Endothelial cell of umbilical vein (primary cell): ENCODE results near the gene KLF3. TPM values are rescaled to one million over a fixed set of nuclear protein-coding genes. Genes with fewer than 3 reads are reported as not detected.

Experiments used
- BruUV-seq: library from RNA; stranded (reverse); fragments of 400-500 nt; replicated peaks from 2 replicates; lab custom pipeline; 2021; lab: Mats Ljungman, UMichigan
- CTCF ChIA-PET: fragments of 300-600, 350-600 bp; sonication (Branson Sonifier 250); formaldehyde crosslinking; loops from one replicate; lab custom pipeline; 2021; ENCODE audit warnings: antibody characterized with exemption, inconsistent platforms; lab: Charles Lee
- POLR2A ChIA-PET: fragments of 300-600, 350-600 bp; sonication (Branson Sonifier 250); formaldehyde crosslinking; loops from one replicate; lab custom pipeline; 2021; ENCODE audit warnings: antibody characterized with exemption, inconsistent platforms; lab: Charles Lee
- DNase-seq: peaks from one replicate; pipeline ENCODE4 v3.0.0-alpha.2; 2011; ENCODE audit warnings: low read depth, low spot score
- FAIRE-seq: peaks from 2 replicates; lab custom pipeline; 2011; peaks lifted over from hg19 to GRCh38; lab: Jason Lieb, UNC
- H2AFZ ChIP-seq: 2 replicates; pipeline ENCODE4 v1.6.0; 2012; ENCODE audit warnings: low read depth, low read length, control low read depth, inconsistent platforms
- H3K27ac ChIP-seq: 2 replicates; pipeline ENCODE4 v1.5.1; 2011; ENCODE audit warnings: low read depth, mild to moderate bottlenecking, control low read depth, low read length, moderate library complexity; ENCODE audit not compliant: insufficient read depth
- H3K27me3 ChIP-seq, 2 experiments: 2 replicates each; pipeline versions ENCODE4 v1.6.0 to v1.6.1; 2011; ENCODE audit warnings: low read length in 2 of 2, mixed read lengths in 1 of 2; ENCODE audit not compliant: control insufficient read depth in 2 of 2, insufficient read depth in 2 of 2
- H3K36me3 ChIP-seq, 2 experiments: 2 replicates in 1 of 2; 3 replicates in 1 of 2; pipeline ENCODE4 v1.5.1; 2011; ENCODE audit warnings: low read length in 2 of 2, mild to moderate bottlenecking in 1 of 2, moderate library complexity in 1 of 2; ENCODE audit not compliant: control insufficient read depth in 2 of 2, insufficient read depth in 2 of 2; ENCODE audit errors: extremely low read depth in 1 of 2
- H3K4me1 ChIP-seq: 3 replicates; pipeline ENCODE4 v1.5.1; 2011; ENCODE audit warnings: mild to moderate bottlenecking, low read length; ENCODE audit not compliant: control insufficient read depth, insufficient read depth; ENCODE audit errors: extremely low read depth
- H3K4me2 ChIP-seq: 2 replicates; pipeline ENCODE4 v1.6.1; 2011; ENCODE audit warnings: low read length, control low read depth, mixed read lengths; ENCODE audit not compliant: insufficient read depth
- H3K4me3 ChIP-seq, 3 experiments: fragments of 200-600 bp in 1 of 3; sonication (generic), shearing (Covaris generic) in 1 of 3; replicated peaks in 1 of 3; 2 replicates each; pipeline ENCODE4 v1.5.1; 2011 to 2016; ENCODE audit warnings: control low read depth in 3 of 3, low read length in 3 of 3, mild to moderate bottlenecking in 2 of 3, inconsistent platforms in 1 of 3, low read depth in 1 of 3, moderate library complexity in 1 of 3; ENCODE audit not compliant: insufficient read depth in 1 of 3
- H3K79me2 ChIP-seq: 2 replicates; pipeline ENCODE4 v1.6.0; 2012; ENCODE audit warnings: low read length, inconsistent platforms; ENCODE audit not compliant: control insufficient read depth, insufficient read depth
- H3K9ac ChIP-seq: replicated peaks from 2 replicates; pipeline ENCODE3; 2011; ENCODE audit warnings: low read length, control low read depth; ENCODE audit not compliant: insufficient read depth; ENCODE audit errors: extremely low read depth
- H3K9me1 ChIP-seq: replicated peaks from 3 replicates; pipeline ENCODE4 v1.6.0; 2011; ENCODE audit warnings: mild to moderate bottlenecking, low read length; ENCODE audit not compliant: control insufficient read depth, insufficient read depth; ENCODE audit errors: extremely low read depth
- H3K9me3 ChIP-seq: replicated peaks from 2 replicates; pipeline ENCODE4 v1.5.1; 2012; ENCODE audit warnings: low read length, inconsistent platforms; ENCODE audit not compliant: control insufficient read depth, insufficient read depth
- H4K20me1 ChIP-seq: replicated peaks from 2 replicates; pipeline ENCODE3; 2011; ENCODE audit warnings: mild to moderate bottlenecking, low read length; ENCODE audit not compliant: control insufficient read depth, insufficient read depth; ENCODE audit errors: extremely low read depth
- EZH2 ChIP-seq: IDR thresholded peaks from 2 replicates; pipeline ENCODE4 v1.6.1; 2012; ENCODE audit warnings: borderline replicate concordance, low read depth, mild to moderate bottlenecking, moderate library complexity, low read length, inconsistent platforms; ENCODE audit not compliant: severe bottlenecking
- FOS ChIP-seq: IDR thresholded peaks from 2 replicates; pipeline ENCODE4 v1.6.1; 2011; ENCODE audit warnings: mild to moderate bottlenecking, low read length, moderate library complexity, borderline replicate concordance; ENCODE audit not compliant: insufficient read depth
- GATA2 ChIP-seq: IDR thresholded peaks from 2 replicates; pipeline ENCODE4 v1.7.0; 2011; ENCODE audit warnings: low read depth, mild to moderate bottlenecking, moderate library complexity, mixed read lengths, low read length; ENCODE audit not compliant: insufficient read length, insufficient read depth
- MYC ChIP-seq: IDR thresholded peaks from one replicate; pipeline ENCODE4 v1.6.1; 2011; ENCODE audit warnings: mild to moderate bottlenecking, low read depth, low read length
- POLR2A ChIP-seq: IDR thresholded peaks from 2 replicates; pipeline ENCODE4 v1.6.1; 2012; ENCODE audit warnings: low read depth, mild to moderate bottlenecking, control low read depth, low read length
- POLR2AphosphoS5 ChIP-seq: IDR thresholded peaks from 2 replicates; pipeline ENCODE4 v1.6.1; 2012; ENCODE audit warnings: low read depth, mild to moderate bottlenecking, control low read depth, low read length, moderate library complexity; ENCODE audit not compliant: insufficient read depth
- dilution Hi-C: fragments of 300-500 bp; cut with MboI; formaldehyde crosslinking; loops from one replicate; pipeline ENCODE4 v1.15.0; 2019; ENCODE audit warnings: low sequenced_read_pairs; ENCODE audit not compliant: extremely low pct_ligation_motif_present
- intact Hi-C: fragments of 100-400 bp; cut with micrococcal nuclease; formaldehyde crosslinking; loops from one replicate; pipeline ENCODE4 v1.10.0; 2022
- polyA plus RNA-seq, 4 experiments: library from polyadenylated mRNA; depleted of rRNA in 3 of 4; stranded (reverse) in 3 of 4; unstranded in 1 of 4; fragments of >200 nt; gene quantifications; 2 replicates each; pipeline versions ENCODE4 v1.2.1 to v1.2.3, GENCODE V29; 2011 to 2012; ENCODE audit warnings: missing spikeins in 1 of 4
- total RNA-seq: library from RNA; stranded (reverse); gene quantifications from 2 replicates; pipeline ENCODE4 v1.2.3, GENCODE V29; 2021
- TF ChIP-seq, protein P1 (sequence below), 2 donors: IDR thresholded peaks; 1 replicate in 1 of 2; 2 replicates in 1 of 2; pipeline ENCODE4 v1.5.1; 2011; ENCODE audit warnings: low read length in 2 of 2, mild to moderate bottlenecking in 2 of 2, moderate library complexity in 2 of 2, control low read depth in 1 of 2, inconsistent platforms in 1 of 2, low read depth in 1 of 2; ENCODE audit not compliant: insufficient read depth in 1 of 2; ENCODE audit errors: extremely low read depth in 1 of 2
- TF ChIP-seq, protein P2 (sequence below): IDR thresholded peaks from 2 replicates; pipeline ENCODE4 v1.6.1; 2011; ENCODE audit not compliant: insufficient read depth, insufficient read length

The KLF3 gene
- total and polyA plus RNA-seq, 2 donors (not counting 3 experiments of a cell fraction or from before 2014, with no cell fraction given) = 27.7 to 50.5 TPM

DNA sequence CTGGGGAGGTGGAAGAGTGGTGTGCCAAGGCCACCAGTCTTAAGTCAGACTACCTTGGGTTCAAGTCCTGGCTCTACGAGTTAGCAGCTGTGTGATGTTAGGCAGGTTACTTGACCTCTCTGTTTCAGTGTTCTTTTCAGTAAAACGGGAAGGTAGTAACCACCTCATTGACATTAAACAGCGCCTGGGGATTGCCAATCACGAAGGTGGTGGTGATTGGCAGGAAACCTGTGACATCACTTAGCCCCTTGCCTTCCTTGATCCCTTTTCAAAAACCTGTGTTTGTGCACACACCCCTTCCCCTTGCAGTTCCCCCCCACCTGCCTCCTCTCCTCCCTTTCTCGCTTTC lies 7.6 kb downstream of the KLF3 start:
- H4K20me1 ChIP-seq = no peaks in the 10 kb centered on the region
- H3K9me1 ChIP-seq = no peaks in the 10 kb centered on the region
- H3K4me1 ChIP-seq = peaks cover 83% of the 10 kb centered on the region
- FAIRE-seq (no peak), DNase-seq (no peak)
- no peaks in the 10 kb centered on the region for H3K27me3 ChIP-seq
- no peak overlapping the region for H2AFZ ChIP-seq
- TF ChIP-seq EZH2 (no peak), POLR2A (no peak)
- TF ChIP-seq, protein P1, sequence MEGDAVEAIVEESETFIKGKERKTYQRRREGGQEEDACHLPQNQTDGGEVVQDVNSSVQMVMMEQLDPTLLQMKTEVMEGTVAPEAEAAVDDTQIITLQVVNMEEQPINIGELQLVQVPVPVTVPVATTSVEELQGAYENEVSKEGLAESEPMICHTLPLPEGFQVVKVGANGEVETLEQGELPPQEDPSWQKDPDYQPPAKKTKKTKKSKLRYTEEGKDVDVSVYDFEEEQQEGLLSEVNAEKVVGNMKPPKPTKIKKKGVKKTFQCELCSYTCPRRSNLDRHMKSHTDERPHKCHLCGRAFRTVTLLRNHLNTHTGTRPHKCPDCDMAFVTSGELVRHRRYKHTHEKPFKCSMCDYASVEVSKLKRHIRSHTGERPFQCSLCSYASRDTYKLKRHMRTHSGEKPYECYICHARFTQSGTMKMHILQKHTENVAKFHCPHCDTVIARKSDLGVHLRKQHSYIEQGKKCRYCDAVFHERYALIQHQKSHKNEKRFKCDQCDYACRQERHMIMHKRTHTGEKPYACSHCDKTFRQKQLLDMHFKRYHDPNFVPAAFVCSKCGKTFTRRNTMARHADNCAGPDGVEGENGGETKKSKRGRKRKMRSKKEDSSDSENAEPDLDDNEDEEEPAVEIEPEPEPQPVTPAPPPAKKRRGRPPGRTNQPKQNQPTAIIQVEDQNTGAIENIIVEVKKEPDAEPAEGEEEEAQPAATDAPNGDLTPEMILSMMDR (IDR thresholded peaks at IDR 0.05; ENCODE audit: extremely low read depth in 1 of 2, insufficient read depth in 1 of 2, low read depth in 1 of 2, low read length in 2 of 2) = no peak
- CTCF ChIA-PET = interaction anchor here (3.2 kb wide), 1 partner anchor 491 kb away, joined by 20 read pairs; no protein-coding TSS in a partner anchor
- H3K27ac ChIP-seq = peak overlapping the region; percentile 18
- no peak overlapping the region for H3K9ac ChIP-seq
- intact Hi-C loops (no loop called here), dilution Hi-C loops (loop anchor here (25.0 kb wide), 1 partner anchor 509 kb away; no protein-coding TSS in a partner anchor)
- peak overlapping the region; percentile 37 for H3K4me2 ChIP-seq
- H3K4me3 ChIP-seq = no peak overlapping the region
- BruUV-seq = no TSS peak
- POLR2A ChIA-PET = no interaction called here
- peaks cover 93% of the 10 kb centered on the region for H3K79me2 ChIP-seq
- H3K36me3 ChIP-seq = no peaks in the 10 kb centered on the region
- H3K9me3 ChIP-seq = no peaks in the 10 kb centered on the region

DNA sequence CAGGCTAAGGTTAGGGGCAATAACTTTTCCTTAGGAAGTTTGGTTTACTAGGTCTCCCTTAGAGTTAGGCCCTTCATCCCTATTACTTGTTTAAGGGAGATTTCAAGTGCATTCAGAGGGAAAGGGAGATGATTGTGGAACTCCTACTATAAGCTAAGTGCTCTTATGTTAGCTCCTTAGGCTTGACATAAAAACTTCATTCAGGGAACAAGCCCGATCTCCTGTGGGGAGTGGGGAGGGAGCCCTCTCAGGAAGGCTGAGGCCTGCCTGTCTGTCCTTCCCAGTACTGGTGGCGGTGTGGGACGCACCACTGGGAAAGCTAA lies 8.0 kb downstream of the KLF3 start:
- H3K9ac ChIP-seq = no peak overlapping the region
- POLR2A ChIA-PET = no interaction called here
- H2AFZ ChIP-seq = no peak overlapping the region
- no peaks in the 10 kb centered on the region for H3K36me3 ChIP-seq
- no TSS peak for BruUV-seq
- DNase-seq (peak; percentile 32), FAIRE-seq (no peak)
- dilution Hi-C loops = loop anchor here (25.0 kb wide), 1 partner anchor 510 kb away; no protein-coding TSS in a partner anchor
- CTCF ChIA-PET = interaction anchor here (0.7 to 3.2 kb wide), 4 partner anchors 9 to 492 kb away, joined by 3 to 20 read pairs (median 4); no protein-coding TSS in a partner anchor
- no peaks in the 10 kb centered on the region for H3K27me3 ChIP-seq
- H3K9me1 ChIP-seq = no peaks in the 10 kb centered on the region
- no peak overlapping the region for H3K4me2 ChIP-seq
- no peaks in the 10 kb centered on the region for H3K9me3 ChIP-seq
- H3K27ac ChIP-seq = peak overlapping the region; percentile 39
- H4K20me1 ChIP-seq = no peaks in the 10 kb centered on the region
- peaks cover 95% of the 10 kb centered on the region for H3K79me2 ChIP-seq
- peaks cover 80% of the 10 kb centered on the region for H3K4me1 ChIP-seq
- TF ChIP-seq GATA2 = no peak
- no peak for TF ChIP-seq POLR2A
- TF ChIP-seq, protein P1 (IDR thresholded peaks at IDR 0.05; ENCODE audit: extremely low read depth in 1 of 2, insufficient read depth in 1 of 2, low read depth in 1 of 2, low read length in 2 of 2) = no peak
- TF ChIP-seq FOS = no peak
- no peak for TF ChIP-seq POLR2AphosphoS5
- TF ChIP-seq MYC = no peak
- TF ChIP-seq, protein P2, sequence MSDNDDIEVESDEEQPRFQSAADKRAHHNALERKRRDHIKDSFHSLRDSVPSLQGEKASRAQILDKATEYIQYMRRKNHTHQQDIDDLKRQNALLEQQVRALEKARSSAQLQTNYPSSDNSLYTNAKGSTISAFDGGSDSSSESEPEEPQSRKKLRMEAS = no peak
- no peak for TF ChIP-seq EZH2
- intact Hi-C loops = no loop called here
- no peak overlapping the region for H3K4me3 ChIP-seq
